CD14-positive monocyte (primary cell): ENCODE results near the gene TIGIT. TPM values are rescaled to one million over a fixed set of nuclear protein-coding genes. Genes with fewer than 3 reads are reported as not detected.

Experiments
- DNase-seq, 3 donors: peaks; one replicate each; pipeline ENCODE4 v3.0.0-alpha.2; 2011 to 2022
- H2AFZ ChIP-seq: 2 replicates; pipeline ENCODE4 v1.6.0; 2012; ENCODE audit warnings: mild to moderate bottlenecking, low read depth, low read length, inconsistent platforms; ENCODE audit not compliant: insufficient read depth, poor library complexity, severe bottlenecking
- H3K27ac ChIP-seq, 2 donors: 1 replicate in 1 of 2; 2 replicates in 1 of 2; pipeline ENCODE4 v1.5.1; 2012 to 2013; ENCODE audit warnings: low read length in 2 of 2, control low read depth in 1 of 2, inconsistent platforms in 1 of 2, low read depth in 1 of 2, mild to moderate bottlenecking in 1 of 2
- H3K27me3 ChIP-seq, 2 donors: one replicate each; pipeline versions ENCODE4 v1.6.0 to v1.6.1; 2011 to 2013; ENCODE audit warnings: low read length in 2 of 2; ENCODE audit not compliant: control insufficient read depth in 2 of 2, insufficient read depth in 2 of 2
- H3K36me3 ChIP-seq, 2 donors: replicated peaks in 1 of 2; 1 replicate in 1 of 2; 2 replicates in 1 of 2; pipeline versions ENCODE4 v1.5.1 to v1.6.1; 2012 to 2013; ENCODE audit warnings: low read length in 2 of 2, control low read depth in 1 of 2, inconsistent platforms in 1 of 2, mild to moderate bottlenecking in 1 of 2; ENCODE audit not compliant: insufficient read depth in 2 of 2, control insufficient read depth in 1 of 2
- H3K4me1 ChIP-seq, 2 donors: 1 replicate in 1 of 2; 2 replicates in 1 of 2; pipeline versions ENCODE4 v1.5.1 to v1.6.1; 2012 to 2013; ENCODE audit warnings: low read length in 2 of 2, control low read depth in 1 of 2, inconsistent platforms in 1 of 2, mild to moderate bottlenecking in 1 of 2, moderate library complexity in 1 of 2; ENCODE audit not compliant: insufficient read depth in 2 of 2, control insufficient read depth in 1 of 2
- H3K4me2 ChIP-seq: replicated peaks from 2 replicates; pipeline ENCODE3; 2012; ENCODE audit warnings: low read length, moderate library complexity, mild to moderate bottlenecking; ENCODE audit not compliant: poor library complexity, severe bottlenecking; ENCODE audit errors: extremely low read depth
- H3K4me3 ChIP-seq, 3 experiments: fragments of 200-600 bp in 1 of 3; sonication (generic) in 1 of 3; replicated peaks in 1 of 3; 1 replicate in 2 of 3; 2 replicates in 1 of 3; pipeline ENCODE4 v1.5.1; 2011 to 2013; ENCODE audit warnings: low read length in 3 of 3, mild to moderate bottlenecking in 3 of 3, control low read depth in 2 of 3, low read depth in 2 of 3, inconsistent platforms in 1 of 3, moderate library complexity in 1 of 3
- H3K79me2 ChIP-seq: 2 replicates; pipeline ENCODE4 v1.6.0; 2012; ENCODE audit warnings: mild to moderate bottlenecking, control low read depth, inconsistent platforms, low read length, moderate library complexity; ENCODE audit not compliant: insufficient read depth
- H3K9ac ChIP-seq: 2 replicates; pipeline ENCODE4 v1.6.0; 2017; ENCODE audit warnings: low read length, mild to moderate bottlenecking; ENCODE audit not compliant: insufficient read depth, poor library complexity, severe bottlenecking
- H3K9me3 ChIP-seq, 2 donors: replicated peaks in 1 of 2; 1 replicate in 1 of 2; 2 replicates in 1 of 2; pipeline versions ENCODE4 v1.5.1 to v1.6.1; 2012 to 2013; ENCODE audit warnings: low read length in 2 of 2, control low read depth in 1 of 2; ENCODE audit not compliant: control insufficient read depth in 1 of 2, insufficient read depth in 1 of 2
- H4K20me1 ChIP-seq: 2 replicates; pipeline ENCODE4 v1.6.0; 2012; ENCODE audit warnings: mild to moderate bottlenecking, low read length, control low read depth, moderate library complexity; ENCODE audit not compliant: insufficient read depth
- H3K27ac Mint-ChIP-seq, 7 donors: one replicate each; pipeline ENCODE4 v1.8.0; 2020; ENCODE audit warnings: mild to moderate bottlenecking in 7 of 7, mixed read lengths in 7 of 7, moderate library complexity in 6 of 7, inconsistent platforms in 2 of 7
- H3K27me3 Mint-ChIP-seq, 3 donors: one replicate each; pipeline ENCODE4 v1.8.0; 2021 to 2022; ENCODE audit warnings: low read depth in 3 of 3, mild to moderate bottlenecking in 3 of 3, mixed read lengths in 3 of 3, moderate library complexity in 3 of 3, inconsistent platforms in 1 of 3
- H3K36me3 Mint-ChIP-seq, 2 donors: one replicate each; pipeline ENCODE4 v1.8.0; 2020; ENCODE audit warnings: mixed read lengths in 2 of 2, inconsistent platforms in 1 of 2, mild to moderate bottlenecking in 1 of 2
- H3K4me1 Mint-ChIP-seq: one replicate; pipeline ENCODE4 v1.8.0; 2020; ENCODE audit warnings: mild to moderate bottlenecking, mixed read lengths
- H3K4me3 Mint-ChIP-seq, 2 donors: one replicate each; pipeline ENCODE4 v1.8.0; 2020; ENCODE audit warnings: mild to moderate bottlenecking in 2 of 2, mixed read lengths in 2 of 2, moderate library complexity in 1 of 2
- H3K9me3 Mint-ChIP-seq, 7 donors: one replicate each; pipeline ENCODE4 v1.8.0; 2020 to 2022; ENCODE audit warnings: mixed read lengths in 7 of 7, mild to moderate bottlenecking in 6 of 7, moderate library complexity in 6 of 7, inconsistent platforms in 2 of 7
- CTCF ChIP-seq: fragments of 200-600 bp; IDR thresholded peaks from one replicate; pipeline ENCODE4 v1.8.0; 2022; ENCODE audit warnings: antibody characterized with exemption, mild to moderate bottlenecking
- WGBS: methylation state at CpG from one replicate; pipeline ENCODE4 v1.1.5; 2013; ENCODE audit warnings: missing lambda C conversion rate; ENCODE audit not compliant: insufficient coverage; 5-methylcytosine and 5-hydroxymethylcytosine counted together
- intact Hi-C, 2 donors: fragments of 100-400 bp; cut with micrococcal nuclease; formaldehyde crosslinking; loops; one replicate each; pipeline versions ENCODE4 v1.15.0 to v1.15.1; 2023
- polyA plus RNA-seq, 3 donors: library from polyadenylated mRNA; depleted of rRNA in 1 of 3; unstranded in 2 of 3; stranded (reverse) in 1 of 3; fragments of 300-500 nt in 2 of 3; fragments of >200 nt in 1 of 3; fragmentation: Illumina TruSeq in 2 of 3; gene quantifications; 1 replicate in 2 of 3; 2 replicates in 1 of 3; pipeline ENCODE4 v1.2.3, GENCODE V29; 2012 to 2021

The TIGIT gene
- polyA plus RNA-seq, 3 donors: 0.28 to 0.49 TPM; not detected in 1

- DNase-seq: no peak
- no peak overlapping the region for H3K27ac Mint-ChIP-seq
Observed at GRCh38 chr3:114319453-114319852, 25.6 kb downstream of the TIGIT start.

GRCh38 chr3:114320246-114320645, 26.4 kb downstream of the TIGIT start:
- no peaks in the 10 kb centered on the region for H3K4me1 ChIP-seq
- TF ChIP-seq CTCF: no peak
- no peaks in the 10 kb centered on the region for H3K36me3 ChIP-seq
- WGBS: no CpG with 5 or more reads among the region's 1 CpG
- Mint-ChIP-seq H3K27ac (no peak overlapping the region), H3K4me3 (no peak overlapping the region), H3K36me3 (peaks cover 0 to 2% of the 10 kb centered on the region in 2 donors), H3K4me1 (no peaks in the 10 kb centered on the region), H3K27me3 (peaks cover 0 to 3% (median 0%) of the 10 kb centered on the region in 3 donors), H3K9me3 (peaks cover 0 to 2% (median 0%) of the 10 kb centered on the region in 7 donors)
- no peaks in the 10 kb centered on the region for H3K27me3 ChIP-seq
- no peak overlapping the region for H2AFZ ChIP-seq
- no peaks in the 10 kb centered on the region for H3K9me3 ChIP-seq
- H3K27ac ChIP-seq: no peak overlapping the region
- H3K9ac ChIP-seq: no peak overlapping the region
- no peak overlapping the region for H3K4me2 ChIP-seq
- H3K79me2 ChIP-seq: no peaks in the 10 kb centered on the region
- no peak overlapping the region for H3K4me3 ChIP-seq
- intact Hi-C loops: no loop called here
- no peaks in the 10 kb centered on the region for H4K20me1 ChIP-seq
- DNase-seq: no peak

More at GRCh38 chr3:114319453-114319852, 25.6 kb downstream of the TIGIT start:
- Mint-ChIP-seq H3K9me3 (peaks cover 0 to 2% (median 0%) of the 10 kb centered on the region in 7 donors), H3K27me3 (peaks cover 0 to 3% (median 0%) of the 10 kb centered on the region in 3 donors), H3K4me1 (no peaks in the 10 kb centered on the region), H3K36me3 (peaks cover 0 to 2% of the 10 kb centered on the region in 2 donors), H3K4me3 (no peak overlapping the region)
- intact Hi-C loops: no loop called here
- no peaks in the 10 kb centered on the region for H3K9me3 ChIP-seq
- H3K27me3 ChIP-seq: no peaks in the 10 kb centered on the region
- WGBS: no CpG with 5 or more reads among the region's 4 CpGs
- H3K9ac ChIP-seq: no peak overlapping the region
- H3K4me2 ChIP-seq: no peak overlapping the region
- TF ChIP-seq CTCF: no peak
- no peak overlapping the region for H3K27ac ChIP-seq
- H3K4me1 ChIP-seq: no peaks in the 10 kb centered on the region
- H3K79me2 ChIP-seq: no peaks in the 10 kb centered on the region
- H3K4me3 ChIP-seq: no peak overlapping the region
- H4K20me1 ChIP-seq: no peaks in the 10 kb centered on the region
- no peak overlapping the region for H2AFZ ChIP-seq
- no peaks in the 10 kb centered on the region for H3K36me3 ChIP-seq
